NCI-H2196 treated with DMSO at 0.1 percent for 48 hours (cell line): ENCODE results near the gene GHR.

ENCODE experiments used
- DNase-seq: peaks from one replicate; lab custom pipeline; 2025; ENCODE audit not compliant: unreplicated experiment; lab: John Stamatoyannopoulos, UW

Gene GHR

GRCh38 chr5:42461507-42461906 lies 38.3 kb downstream of the GHR start:
- DNase-seq: no peak

- no peak for DNase-seq
Measured at GRCh38 chr5:42462083-42462482, 38.8 kb downstream of the GHR start.

- DNase-seq: no peak
Measured at GRCh38 chr5:42467572-42467971, 44.3 kb downstream of the GHR start.

- DNase-seq: no peak
Measured at GRCh38 chr5:42467981-42468524, 44.8 kb downstream of the GHR start.

- DNase-seq: no peak
Measured at GRCh38 chr5:42483472-42484154, 60.4 kb downstream of the GHR start.

GRCh38 chr5:42487077-42487476 lies 63.8 kb downstream of the GHR start:
- no peak for DNase-seq

GRCh38 chr5:42487821-42488220 lies 64.6 kb downstream of the GHR start:
- DNase-seq: no peak

GRCh38 chr5:42490831-42491230 lies 67.6 kb downstream of the GHR start:
- DNase-seq: no peak

- DNase-seq: no peak
Measured at GRCh38 chr5:42491699-42492098, 68.5 kb downstream of the GHR start.

- DNase-seq: no peak
Measured at GRCh38 chr5:42492974-42493373, 69.7 kb downstream of the GHR start.

- DNase-seq: no peak
Measured at GRCh38 chr5:42494414-42494813, 71.2 kb downstream of the GHR start.

- no peak for DNase-seq
Measured at GRCh38 chr5:42495914-42496313, 72.7 kb downstream of the GHR start.

- DNase-seq: no peak
Measured at GRCh38 chr5:42496397-42497156, 73.3 kb downstream of the GHR start.

- DNase-seq: no peak
Measured at GRCh38 chr5:42498000-42498399, 74.8 kb downstream of the GHR start.

GRCh38 chr5:42499016-42499415 lies 75.8 kb downstream of the GHR start:
- no peak for DNase-seq

- DNase-seq: no peak
Measured at GRCh38 chr5:42500003-42500599, 76.9 kb downstream of the GHR start.

GRCh38 chr5:42502613-42503470 lies 79.6 kb downstream of the GHR start:
- DNase-seq: no peak

GRCh38 chr5:42506662-42507061 lies 83.4 kb downstream of the GHR start:
- no peak for DNase-seq

- DNase-seq: no peak
Measured at GRCh38 chr5:42507451-42508097, 84.3 kb downstream of the GHR start.

GRCh38 chr5:42513246-42513645 lies 90.0 kb downstream of the GHR start:
- DNase-seq: no peak

GRCh38 chr5:42514754-42515153 lies 91.5 kb downstream of the GHR start:
- no peak for DNase-seq
